Posterior cingulate gyrus (tissue), 11 donors: ENCODE results near the gene HAAO.
A peak's percentile ranks its signal among the peaks of the same experiment; 100 is the strongest.

ENCODE experiments used
- DNase-seq, 10 donors: peaks; one replicate each; pipeline versions ENCODE4 v3.0.0 to v3.0.0-alpha.2; 2020 to 2021; ENCODE audit warnings: mixed read lengths in 3 of 10
- intact Hi-C: fragments of 100-400 bp; cut with DNase I; formaldehyde crosslinking; loops from one replicate; pipeline ENCODE4 v1.15.1; 2023

The HAAO gene

GRCh38 chr2:42795841-42796301 is 3.5 kb upstream of the HAAO start:
- intact Hi-C loops = loop anchor here (10.0 kb wide), 1 partner anchor 291 kb away; no protein-coding TSS in a partner anchor
- peak in 1 of 10 donors; percentile 21 for DNase-seq

GRCh38 chr2:42795275-42795674 is 2.9 kb upstream of the HAAO start:
- peak in 1 of 10 donors; percentile 48 for DNase-seq
- intact Hi-C loops = loop anchor here (10.0 kb wide), 1 partner anchor 290 kb away; no protein-coding TSS in a partner anchor

GRCh38 chr2:42794271-42795046 is 2.1 kb upstream of the HAAO start:
- DNase-seq = peak in 1 of 10 donors; percentile 48
- intact Hi-C loops = loop anchor here (10.0 kb wide), 1 partner anchor 290 kb away; no protein-coding TSS in a partner anchor

GRCh38 chr2:42793334-42794270 is 1.2 kb upstream of the HAAO start:
- intact Hi-C loops = loop anchor here (10.0 kb wide), 1 partner anchor 289 kb away; no protein-coding TSS in a partner anchor
- DNase-seq = peak in 1 of 10 donors; percentile 59

- DNase-seq = peak in 2 of 10 donors; percentile 23 to 73
- intact Hi-C loops = loop anchor here (10.0 kb wide), 1 partner anchor 287 kb away; no protein-coding TSS in a partner anchor
Measured at GRCh38 chr2:42792087-42792582, 248 bp downstream of the HAAO start.

- intact Hi-C loops = loop anchor here (10.0 kb wide), 1 partner anchor 287 kb away; no protein-coding TSS in a partner anchor
Measured at GRCh38 chr2:42791606-42792005, 777 bp downstream of the HAAO start.

GRCh38 chr2:42789751-42790150 is 2.6 kb downstream of the HAAO start:
- peak in 1 of 10 donors; percentile 30 for DNase-seq
- intact Hi-C loops = loop anchor here (10.0 kb wide), 1 partner anchor 285 kb away; no protein-coding TSS in a partner anchor

More at GRCh38 chr2:42791606-42792005, 777 bp downstream of the HAAO start:
- DNase-seq = peak in 1 of 10 donors; percentile 38

GRCh38 chr2:42788882-42789281 is 3.5 kb downstream of the HAAO start:
- DNase-seq = peak in 1 of 10 donors; percentile 64
- intact Hi-C loops = no loop called here

GRCh38 chr2:42788478-42788793 is 3.9 kb downstream of the HAAO start:
- peak in 1 of 10 donors; percentile 62 for DNase-seq
- intact Hi-C loops = no loop called here

GRCh38 chr2:42787788-42788477 is 4.5 kb downstream of the HAAO start:
- intact Hi-C loops = no loop called here
- peak in 1 of 10 donors; percentile 37 for DNase-seq

GRCh38 chr2:42787424-42787787 is 5.0 kb downstream of the HAAO start:
- intact Hi-C loops = no loop called here
- peak in 2 of 10 donors; percentile 18 to 47 for DNase-seq

- intact Hi-C loops = no loop called here
- peak in 1 of 10 donors; percentile 62 for DNase-seq
Measured at GRCh38 chr2:42786561-42787345, 5.6 kb downstream of the HAAO start.

- peak in 1 of 10 donors; percentile 31 for DNase-seq
- intact Hi-C loops = no loop called here
Measured at GRCh38 chr2:42784204-42784880, 8.0 kb downstream of the HAAO start.

- intact Hi-C loops = no loop called here
- peak in 2 of 10 donors; percentile 29 to 64 for DNase-seq
Measured at GRCh38 chr2:42783511-42783910, 8.9 kb downstream of the HAAO start.

- no peak for DNase-seq
- intact Hi-C loops = no loop called here
Measured at GRCh38 chr2:42781181-42781580, 11.2 kb downstream of the HAAO start.

- DNase-seq = peak in 1 of 10 donors; percentile 39
- intact Hi-C loops = no loop called here
Measured at GRCh38 chr2:42777883-42778805, 14.2 kb downstream of the HAAO start.

GRCh38 chr2:42775810-42776209 is 16.6 kb downstream of the HAAO start:
- intact Hi-C loops = no loop called here
- DNase-seq = no peak
